H1 (cell line): Measurements from ENCODE around the gene ARCN1. TPM values are rescaled to one million over a fixed set of nuclear protein-coding genes. Genes with fewer than 3 reads are reported as not detected.

Experiments used
- CTCF ChIA-PET: fragments of 300-600 bp; sonication (Branson Sonifier 250); formaldehyde crosslinking; loops from one replicate; lab custom pipeline; 2021; ENCODE audit not compliant: partially characterized antibody; lab: Charles Lee
- POLR2A ChIA-PET: fragments of 300-600 bp; sonication (Branson Sonifier 250); formaldehyde crosslinking; loops from one replicate; lab custom pipeline; 2021; ENCODE audit warnings: inconsistent platforms; ENCODE audit not compliant: partially characterized antibody; lab: Charles Lee
- DNase-seq, 2 experiments: peaks; one replicate each; pipeline versions ENCODE4 v3.0.0 to v3.0.0-alpha.2; 2010 to 2022; ENCODE audit warnings: low spot score in 2 of 2, low read depth in 1 of 2, mixed read lengths in 1 of 2
- FAIRE-seq: peaks from 2 replicates; lab custom pipeline; 2011; peaks lifted over from hg19 to GRCh38; lab: Jason Lieb, UNC
- H2AFZ ChIP-seq: 2 replicates; pipeline ENCODE4 v1.8.1; 2012; ENCODE audit warnings: low read length, inconsistent platforms
- H2AK5ac ChIP-seq: 2 replicates; pipeline ENCODE4 v1.6.1; 2013; ENCODE audit warnings: low read depth, low read length
- H2BK120ac ChIP-seq: replicated peaks from 2 replicates; pipeline ENCODE3; 2013; ENCODE audit warnings: low read depth, low read length, inconsistent platforms
- H2BK12ac ChIP-seq: 2 replicates; pipeline ENCODE4 v1.6.1; 2013; ENCODE audit warnings: low read depth, low read length
- H2BK15ac ChIP-seq: 2 replicates; pipeline ENCODE4 v1.6.1; 2013; ENCODE audit warnings: low read length
- H2BK20ac ChIP-seq: 2 replicates; pipeline ENCODE4 v1.6.1; 2013; ENCODE audit warnings: low read length
- H2BK5ac ChIP-seq: 2 replicates; pipeline ENCODE4 v1.6.1; 2013; ENCODE audit warnings: low read depth, low read length
- H3K14ac ChIP-seq: 2 replicates; pipeline ENCODE4 v1.6.1; 2013; ENCODE audit warnings: inconsistent platforms; ENCODE audit not compliant: insufficient read length
- H3K18ac ChIP-seq: 2 replicates; pipeline ENCODE4 v1.6.1; 2013; ENCODE audit warnings: low read length; ENCODE audit errors: extremely low read depth
- H3K23ac ChIP-seq: 2 replicates; pipeline ENCODE4 v1.6.1; 2013; ENCODE audit warnings: inconsistent platforms; ENCODE audit not compliant: insufficient read length
- H3K23me2 ChIP-seq: 2 replicates; pipeline ENCODE4 v1.6.1; 2013; ENCODE audit warnings: low read depth, low read length
- H3K27ac ChIP-seq: 2 replicates; pipeline ENCODE4 v1.6.1; 2011; ENCODE audit warnings: low read depth, low read length, inconsistent platforms
- H3K27me3 ChIP-seq, 4 experiments: replicated peaks in 1 of 4; 1 replicate in 1 of 4; 2 replicates in 3 of 4; pipeline versions ENCODE4 v1.6.1 to v1.8.1; 2011 to 2013; ENCODE audit warnings: low read length in 3 of 4, mild to moderate bottlenecking in 3 of 4, inconsistent platforms in 2 of 4, mixed read lengths in 2 of 4, moderate library complexity in 1 of 4; ENCODE audit not compliant: control insufficient read depth in 3 of 4, insufficient read depth in 3 of 4; ENCODE audit errors: extremely low read depth in 1 of 4
- H3K36me3 ChIP-seq, 4 experiments: 2 replicates each; pipeline versions ENCODE4 v1.6.1 to v1.8.1; 2011 to 2013; ENCODE audit warnings: mild to moderate bottlenecking in 4 of 4, low read length in 3 of 4, moderate library complexity in 2 of 4, control low read depth in 1 of 4, inconsistent platforms in 1 of 4; ENCODE audit not compliant: insufficient read depth in 4 of 4, control insufficient read depth in 2 of 4
- H3K4ac ChIP-seq: replicated peaks from 2 replicates; pipeline ENCODE3; 2013; ENCODE audit warnings: low read length, low read depth, mixed read lengths, inconsistent platforms; ENCODE audit not compliant: insufficient read length
- H3K4me1 ChIP-seq, 4 experiments: replicated peaks in 1 of 4; 1 replicate in 1 of 4; 2 replicates in 3 of 4; pipeline versions ENCODE4 v1.6.1 to v1.8.1; 2011 to 2013; ENCODE audit warnings: low read length in 3 of 4, inconsistent platforms in 2 of 4, mixed read lengths in 1 of 4; ENCODE audit not compliant: insufficient read depth in 4 of 4, control insufficient read depth in 3 of 4
- H3K4me2 ChIP-seq, 2 experiments: 2 replicates each; pipeline versions ENCODE4 v1.6.1 to v1.8.1; 2011 to 2013; ENCODE audit warnings: low read depth in 2 of 2, low read length in 2 of 2, control low read depth in 1 of 2, inconsistent platforms in 1 of 2, mild to moderate bottlenecking in 1 of 2; ENCODE audit not compliant: insufficient read depth in 1 of 2
- H3K4me3 ChIP-seq, 4 experiments: fragments of 200-600, 300-600 bp in 1 of 4; sonication (generic), shearing (Covaris generic), sonication (Bioruptor Twin) in 1 of 4; 2 replicates each; pipeline versions ENCODE4 v1.5.1 to v1.8.1; 2011 to 2016; ENCODE audit warnings: low read length in 4 of 4, low read depth in 3 of 4, control low read depth in 2 of 4, inconsistent platforms in 2 of 4, mild to moderate bottlenecking in 2 of 4, mixed read lengths in 1 of 4, moderate library complexity in 1 of 4; ENCODE audit not compliant: insufficient read depth in 2 of 4; ENCODE audit errors: extremely low read depth in 1 of 4
- H3K56ac ChIP-seq: replicated peaks from 2 replicates; pipeline ENCODE3; 2013; ENCODE audit warnings: low read depth, mild to moderate bottlenecking, mixed read lengths, low read length, inconsistent platforms; ENCODE audit not compliant: insufficient read length
- H3K79me1 ChIP-seq: 2 replicates; pipeline ENCODE4 v1.6.1; 2013; ENCODE audit warnings: low read depth, low read length, control low read depth
- H3K79me2 ChIP-seq, 2 experiments: 2 replicates each; pipeline versions ENCODE4 v1.6.1 to v1.8.1; 2012 to 2013; ENCODE audit warnings: low read length in 2 of 2, mild to moderate bottlenecking in 2 of 2, inconsistent platforms in 1 of 2; ENCODE audit not compliant: insufficient read depth in 2 of 2, control insufficient read depth in 1 of 2
- H3K9ac ChIP-seq, 4 experiments: replicated peaks in 1 of 4; 1 replicate in 1 of 4; 2 replicates in 3 of 4; pipeline versions ENCODE4 v1.6.1 to v1.8.1; 2011 to 2013; ENCODE audit warnings: low read depth in 3 of 4, low read length in 3 of 4, control low read depth in 2 of 4, mild to moderate bottlenecking in 2 of 4, moderate library complexity in 2 of 4, inconsistent platforms in 1 of 4; ENCODE audit errors: extremely low read depth in 1 of 4
- H3K9me3 ChIP-seq, 2 experiments: 2 replicates each; pipeline versions ENCODE4 v1.6.1 to v1.8.1; 2012 to 2013; ENCODE audit warnings: mild to moderate bottlenecking in 2 of 2, moderate library complexity in 2 of 2, control low read depth in 1 of 2, inconsistent platforms in 1 of 2, low read depth in 1 of 2, low read length in 1 of 2, mixed read lengths in 1 of 2; ENCODE audit not compliant: insufficient read depth in 2 of 2
- H4K20me1 ChIP-seq, 2 experiments: replicated peaks in 1 of 2; 2 replicates each; pipeline versions ENCODE3 to v1.8.1; 2011 to 2013; ENCODE audit warnings: inconsistent platforms in 2 of 2, low read length in 2 of 2, mild to moderate bottlenecking in 1 of 2; ENCODE audit not compliant: insufficient read depth in 2 of 2, control insufficient read depth in 1 of 2
- H4K5ac ChIP-seq: 2 replicates; pipeline ENCODE4 v1.6.1; 2013; ENCODE audit warnings: low read length, low read depth, mixed read lengths, inconsistent platforms; ENCODE audit not compliant: insufficient read length
- H4K8ac ChIP-seq: 2 replicates; pipeline ENCODE4 v1.8.0; 2013; ENCODE audit warnings: mild to moderate bottlenecking, moderate library complexity, low read length, inconsistent platforms; ENCODE audit not compliant: insufficient read depth; ENCODE audit errors: extremely low read depth
- H4K91ac ChIP-seq: replicated peaks from 2 replicates; pipeline ENCODE3; 2013; ENCODE audit warnings: low read length, mixed read lengths, inconsistent platforms; ENCODE audit not compliant: insufficient read length
- CBX8 ChIP-seq: fragments of 300-800, 300-1000 bp; sonication (generic); IDR thresholded peaks from 2 replicates; pipeline ENCODE4 v1.7.1; 2016; ENCODE audit warnings: low read depth, low read length, borderline replicate concordance
- EZH2 ChIP-seq: fragments of 200-600 bp; sonication (generic); IDR thresholded peaks from 2 replicates; pipeline ENCODE4 v1.7.1; 2012; ENCODE audit warnings: low read depth, mild to moderate bottlenecking, moderate library complexity, low read length, inconsistent platforms; ENCODE audit not compliant: severe bottlenecking
- RBBP5 ChIP-seq: IDR thresholded peaks from 2 replicates; pipeline ENCODE4 v1.7.1; 2012; ENCODE audit warnings: low read depth, mild to moderate bottlenecking, inconsistent platforms, low read length, moderate library complexity, borderline replicate concordance
- RFX5 ChIP-seq: IDR thresholded peaks from 2 replicates; pipeline ENCODE4 v1.6.1; 2011; ENCODE audit warnings: low read depth, low read length, improper control_type of control experiment, borderline replicate concordance
- RNF2 ChIP-seq: fragments of 200-900, 300-1000 bp; sonication (generic); IDR thresholded peaks from 2 replicates; pipeline ENCODE4 v1.7.1; 2016; ENCODE audit warnings: borderline replicate concordance, low read depth, mild to moderate bottlenecking, antibody characterized with exemption, low read length; ENCODE audit not compliant: poor library complexity, severe bottlenecking; ENCODE audit errors: missing control alignments
- SUZ12 ChIP-seq: fragments of 200-600 bp; sonication (generic); IDR thresholded peaks from 2 replicates; pipeline ENCODE4 v1.6.1; 2012; ENCODE audit warnings: mild to moderate bottlenecking, inconsistent platforms, low read length, moderate library complexity, mixed read lengths
- WGBS, 2 experiments: shearing (Covaris generic) in 1 of 2; methylation state at CpG; one replicate each; pipeline versions ENCODE4 v1.1.6 to v1.1.7; 2013 to 2015; ENCODE audit warnings: low lambda C conversion rate in 2 of 2, mixed read lengths in 2 of 2, inconsistent platforms in 1 of 2, low coverage in 1 of 2, missing lambda C conversion rate in 1 of 2; ENCODE audit not compliant: insufficient replicate concordance in 2 of 2, insufficient coverage in 1 of 2, insufficient read length in 1 of 2; ENCODE audit errors: extremely low coverage in 1 of 2, missing lambda C conversion rate in 1 of 2; 5-methylcytosine and 5-hydroxymethylcytosine counted together
- polyA plus RNA-seq, 7 experiments: library from polyadenylated mRNA; depleted of rRNA in 3 of 7; stranded (reverse) in 5 of 7; unstranded in 2 of 7; fragments of >200 nt in 5 of 7; fragments of 200-250 nt in 2 of 7; gene quantifications; 1 replicate in 5 of 7; 2 replicates in 1 of 7; 4 replicates in 1 of 7; pipeline versions ENCODE4 v1.2.1 to v1.2.3, GENCODE V29; 2011 to 2013; ENCODE audit warnings: missing spikeins in 2 of 7, mixed read lengths in 2 of 7
- total RNA-seq: library from RNA; stranded (reverse); fragmentation: NEBNext Ultra II Directional; extraction: Animal tissue kit (Norgen Biotek cat#: 25700); gene quantifications from 2 replicates; pipeline ENCODE4 v1.2.1, GENCODE V29; 2021
- TF ChIP-seq, protein P1 (sequence below): IDR thresholded peaks from 2 replicates; pipeline ENCODE4 v1.6.1; 2012; ENCODE audit warnings: inconsistent platforms

The ARCN1 gene
- total and polyA plus RNA-seq, 2 of the 8 experiments (the other 6 are each of a cell fraction or from before 2014, with no cell fraction given) = 132 to 146 TPM

DNA sequence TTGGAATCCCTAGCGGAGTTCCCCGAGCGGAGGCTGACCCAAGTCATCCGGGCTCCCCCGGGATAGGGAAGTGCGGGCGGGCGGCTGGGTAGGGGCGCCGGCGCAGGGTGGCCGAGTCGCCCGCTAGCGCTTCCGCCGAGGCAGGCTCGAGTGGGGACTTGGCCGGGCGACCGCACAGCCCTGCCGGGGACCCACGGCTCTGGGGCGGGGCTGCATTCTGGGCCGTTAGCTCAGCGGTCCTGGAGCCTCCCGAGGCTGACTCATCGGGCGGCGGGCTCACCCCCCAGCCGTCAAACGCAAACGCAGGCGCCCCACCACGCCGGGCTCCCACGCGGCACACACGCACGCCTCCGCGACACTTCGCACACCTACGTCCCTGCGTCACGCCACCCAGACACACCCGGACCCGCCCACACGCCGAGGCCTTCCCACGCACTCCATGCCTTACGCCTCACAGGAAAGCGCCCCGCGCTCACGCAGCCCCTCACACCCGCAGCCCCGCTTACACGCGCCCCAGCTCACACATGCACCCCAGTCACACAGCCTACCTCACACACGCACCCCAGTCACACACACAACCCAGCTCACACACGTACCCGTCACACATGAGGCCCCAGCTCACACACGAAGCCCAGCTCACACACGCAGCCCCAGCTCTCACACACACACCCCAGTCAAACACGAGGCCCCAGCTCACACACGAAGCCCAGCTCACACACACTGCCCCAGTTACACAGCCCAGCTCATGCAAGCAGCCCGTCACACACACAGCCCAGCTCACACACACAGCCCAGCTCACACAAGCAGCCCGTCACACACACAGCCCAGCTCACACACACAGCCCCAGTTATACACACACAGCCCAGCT, 36.4 kb downstream of the ARCN1 start:
- H3K14ac ChIP-seq = no peak overlapping the region
- H2BK120ac ChIP-seq = no peak overlapping the region
- peak overlapping the region; percentile 98 for H2AK5ac ChIP-seq
- no peak overlapping the region for H4K5ac ChIP-seq
- WGBS, 2 experiments = 14% methylated on average over 57 of the region's 69 CpGs; no CpG with 5 or more reads in 1 of the 2 experiments
- H4K91ac ChIP-seq = peak overlapping the region; percentile 83
- H3K79me1 ChIP-seq = no peaks in the 10 kb centered on the region
- peaks cover 32% of the 10 kb centered on the region; the same call in 1 of the 2 replicates for H3K23me2 ChIP-seq
- no peak overlapping the region for H3K4ac ChIP-seq
- peaks cover 45 to 75% (median 73%) of the 10 kb centered on the region in 4 experiments for H3K27me3 ChIP-seq
- no peak for FAIRE-seq
- H3K4me2 ChIP-seq = peak overlapping the region; percentile 83
- H3K9ac ChIP-seq = no peak overlapping the region; a peak in 1 of 7 replicates
- peak overlapping the region; percentile 99 for H2BK12ac ChIP-seq
- peak overlapping the region; percentile 100 for H2BK15ac ChIP-seq
- TF ChIP-seq CBX8 = no peak
- TF ChIP-seq RFX5 = no peak
- TF ChIP-seq RBBP5 = 0 out of 2 replicates have a peak, but pooled peaks have one; percentile 26
- peak; percentile 74 for TF ChIP-seq RNF2
- TF ChIP-seq SUZ12 = peak; percentile 45; the same call in 1 of the 2 replicates
- TF ChIP-seq, protein P1, sequence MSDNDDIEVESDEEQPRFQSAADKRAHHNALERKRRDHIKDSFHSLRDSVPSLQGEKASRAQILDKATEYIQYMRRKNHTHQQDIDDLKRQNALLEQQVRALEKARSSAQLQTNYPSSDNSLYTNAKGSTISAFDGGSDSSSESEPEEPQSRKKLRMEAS = 0 out of 2 replicates have a peak, but pooled peaks have one; percentile 30
- TF ChIP-seq EZH2 = peak; percentile 93
- TF ChIP-seq, all 59 proteins: peak for 5
- Histone ChIP-seq H2BK5ac (peak overlapping the region; percentile 87; the same call in 1 of the 2 replicates), H3K9me3 (no peaks in the 10 kb centered on the region; a peak in 1 of 4 replicates), H3K27ac (no peak overlapping the region), H3K4me3 (peak overlapping the region; percentile 29 to 66 (median 36)), H3K4me1 (peaks cover 17 to 44% (median 22%) of the 10 kb centered on the region in 4 experiments), H3K36me3 (peaks cover 0 to 12% (median 0%) of the 10 kb centered on the region in 4 experiments; a peak in 1 of 8 replicates), H3K23ac (no peak overlapping the region), H2BK20ac (peak overlapping the region; percentile 86; the same call in 1 of the 2 replicates), H3K18ac (peak overlapping the region; percentile 19; the same call in 1 of the 2 replicates), H2AFZ (no peak overlapping the region), H4K20me1 (peaks cover 5 to 7% of the 10 kb centered on the region in 2 experiments), H4K8ac (peak overlapping the region; percentile 80), H3K56ac (no peak overlapping the region), H3K79me2 (no peaks in the 10 kb centered on the region)
- ChIA-PET CTCF (interaction anchor here (0.6 to 25.3 kb wide), 14 partner anchors 9 to 729 kb away, joined by 3 to 435 read pairs (median 4); partner anchors contain the start of gene ARCN1), POLR2A (interaction anchor here (0.6 to 28.7 kb wide), 9 partner anchors 8 to 282 kb away, joined by 3 to 574 read pairs (median 5); no protein-coding TSS in a partner anchor)
- DNase-seq = peak in 1 of 2 experiments; percentile 74
